Muscle layer of colon (tissue), 2 donors: ENCODE data around the gene DNASE2.
"Not testable (repeated sequence)": the region's sequence is repeated elsewhere in the genome, so short reads cannot be mapped to it uniquely, and the experiment has no call there.

Experiments
- H3K27ac ChIP-seq: one replicate; pipeline ENCODE4 v1.7.0; 2013; ENCODE audit warnings: low read depth, mild to moderate bottlenecking, low read length, moderate library complexity
- H3K27me3 ChIP-seq, 2 donors: one replicate each; pipeline ENCODE4 v1.7.0; 2013; ENCODE audit warnings: low read length in 2 of 2, mild to moderate bottlenecking in 2 of 2; ENCODE audit not compliant: insufficient read depth in 2 of 2, control insufficient read depth in 1 of 2
- H3K36me3 ChIP-seq: one replicate; pipeline ENCODE4 v1.7.0; 2013; ENCODE audit warnings: mild to moderate bottlenecking, low read length; ENCODE audit not compliant: insufficient read depth
- H3K4me1 ChIP-seq: one replicate; pipeline ENCODE4 v1.7.0; 2013; ENCODE audit warnings: mild to moderate bottlenecking, low read length; ENCODE audit not compliant: insufficient read depth
- H3K4me3 ChIP-seq, 2 donors: one replicate each; pipeline ENCODE4 v1.7.0; 2013; ENCODE audit warnings: low read length in 2 of 2, low read depth in 1 of 2, mild to moderate bottlenecking in 1 of 2, moderate library complexity in 1 of 2
- H3K9ac ChIP-seq: one replicate; pipeline ENCODE4 v1.7.0; 2013; ENCODE audit warnings: low read length
- H3K9me3 ChIP-seq: one replicate; pipeline ENCODE4 v1.7.0; 2013; ENCODE audit warnings: mild to moderate bottlenecking, low read length
- donor health status: abdominal sarcoma.
- donor health status: Adenocarcinoma of cecum.

Gene DNASE2

GRCh38 chr19:12847159-12848139 is 33.8 kb downstream of the DNASE2 start:
- Histone ChIP-seq H3K9ac (no peak overlapping the region), H3K4me3 (peak overlapping the region in 1 of 2 donors; percentile 47), H3K36me3 (no peaks in the 10 kb centered on the region), H3K27ac (no peak overlapping the region), H3K4me1 (peaks cover 9% of the 10 kb centered on the region), H3K9me3 (no peaks in the 10 kb centered on the region), H3K27me3 (peaks cover 6 to 29% of the 10 kb centered on the region in 2 donors)

- not testable (repeated sequence) for H3K4me1 ChIP-seq, H3K27ac ChIP-seq, H3K9ac ChIP-seq, H3K4me3 ChIP-seq, H3K9me3 ChIP-seq, H3K36me3 ChIP-seq
- peaks cover 12 to 36% of the 10 kb centered on the region in 2 donors for H3K27me3 ChIP-seq
Measured at GRCh38 chr19:12846613-12847012, 34.6 kb downstream of the DNASE2 start.

- H3K4me1 ChIP-seq = peaks cover 17% of the 10 kb centered on the region
- no peak overlapping the region for H3K27ac ChIP-seq
- H3K27me3 ChIP-seq = peaks cover 35 to 61% of the 10 kb centered on the region in 2 donors
Measured at GRCh38 chr19:12843999-12844732, 37.1 kb downstream of the DNASE2 start.

GRCh38 chr19:12843328-12843727 is 37.9 kb downstream of the DNASE2 start:
- H3K9me3 ChIP-seq = no peaks in the 10 kb centered on the region
- H3K4me3 ChIP-seq = no peak overlapping the region
- no peaks in the 10 kb centered on the region for H3K36me3 ChIP-seq
- peaks cover 39 to 69% of the 10 kb centered on the region in 2 donors for H3K27me3 ChIP-seq
- H3K27ac ChIP-seq = no peak overlapping the region
- peaks cover 17% of the 10 kb centered on the region for H3K4me1 ChIP-seq
- no peak overlapping the region for H3K9ac ChIP-seq

More at GRCh38 chr19:12843999-12844732, 37.1 kb downstream of the DNASE2 start:
- H3K9ac ChIP-seq = no peak overlapping the region
- no peaks in the 10 kb centered on the region for H3K9me3 ChIP-seq
- H3K36me3 ChIP-seq = no peaks in the 10 kb centered on the region
- no peak overlapping the region for H3K4me3 ChIP-seq

- H3K4me3 ChIP-seq = no peak overlapping the region
- no peaks in the 10 kb centered on the region for H3K36me3 ChIP-seq
- no peak overlapping the region for H3K27ac ChIP-seq
- peaks cover 11% of the 10 kb centered on the region for H3K4me1 ChIP-seq
- no peak overlapping the region for H3K9ac ChIP-seq
- no peaks in the 10 kb centered on the region for H3K9me3 ChIP-seq
- peaks cover 45 to 75% of the 10 kb centered on the region in 2 donors for H3K27me3 ChIP-seq
Measured at GRCh38 chr19:12842511-12842910, 38.7 kb downstream of the DNASE2 start.

GRCh38 chr19:12841094-12841493 is 40.2 kb downstream of the DNASE2 start:
- H3K4me1 ChIP-seq = peaks cover 8% of the 10 kb centered on the region
- H3K9ac ChIP-seq = no peak overlapping the region
- H3K27ac ChIP-seq = no peak overlapping the region
- no peaks in the 10 kb centered on the region for H3K36me3 ChIP-seq
- no peaks in the 10 kb centered on the region for H3K9me3 ChIP-seq
- H3K4me3 ChIP-seq = no peak overlapping the region
- H3K27me3 ChIP-seq = peaks cover 58 to 80% of the 10 kb centered on the region in 2 donors

GRCh38 chr19:12840091-12841079 is 40.9 kb downstream of the DNASE2 start:
- no peak overlapping the region for H3K4me3 ChIP-seq
- H3K27ac ChIP-seq = no peak overlapping the region
- H3K36me3 ChIP-seq = no peaks in the 10 kb centered on the region
- H3K27me3 ChIP-seq = peaks cover 65 to 87% of the 10 kb centered on the region in 2 donors
- peaks cover 8% of the 10 kb centered on the region for H3K4me1 ChIP-seq
- H3K9ac ChIP-seq = no peak overlapping the region
- no peaks in the 10 kb centered on the region for H3K9me3 ChIP-seq

GRCh38 chr19:12838886-12839756 is 42.1 kb downstream of the DNASE2 start:
- Histone ChIP-seq H3K27ac (no peak overlapping the region), H3K9ac (no peak overlapping the region), H3K4me1 (peaks cover 8% of the 10 kb centered on the region), H3K4me3 (no peak overlapping the region), H3K36me3 (no peaks in the 10 kb centered on the region), H3K27me3 (peaks cover 77 to 94% of the 10 kb centered on the region in 2 donors), H3K9me3 (no peaks in the 10 kb centered on the region)

- H3K27ac ChIP-seq = no peak within 1 kb of the TSS
- H3K9ac ChIP-seq = no peak within 1 kb of the TSS
- H3K9me3 ChIP-seq = no peaks in the 10 kb centered on the region
- H3K36me3 ChIP-seq = no peaks in the 10 kb centered on the region
- peaks cover 9% of the 10 kb centered on the region for H3K4me1 ChIP-seq
- H3K27me3 ChIP-seq = peaks cover 79 to 92% of the 10 kb centered on the region in 2 donors
- H3K4me3 ChIP-seq = no peak within 1 kb of the TSS
Measured at GRCh38 chr19:12838182-12838885, 42.9 kb downstream of the DNASE2 start, which contains the start of gene MAST1. Gene MAST1 (plus strand): TSS chr19:12838515. CDS start chr19:12838573, 58 bp downstream.
